MCF 10A (cell line): Measurements from ENCODE around the gene ETF1. TPM values are rescaled to one million over a fixed set of nuclear protein-coding genes. Genes with fewer than 3 reads are reported as not detected.
A peak's percentile ranks its signal among the peaks of the same experiment; 100 is the strongest.

ENCODE experiments used
- BruUV-seq: library from RNA; stranded (reverse); fragments of 400-500 nt; replicated peaks from 2 replicates; lab custom pipeline; 2021; lab: Mats Ljungman, UMichigan
- CTCF ChIA-PET: fragments of 300-600 bp; sonication (Branson Sonifier 250); formaldehyde crosslinking; extraction: SDS; loops from one replicate; lab custom pipeline; 2021; ENCODE audit warnings: antibody characterized with exemption, inconsistent platforms; lab: Yijun Ruan, JAX
- POLR2A ChIA-PET: fragments of 300-600, 350-650 bp; sonication (Branson Sonifier 250); formaldehyde crosslinking; extraction: SDS; loops from one replicate; lab custom pipeline; 2020; ENCODE audit warnings: antibody characterized with exemption, inconsistent platforms; lab: Yijun Ruan, JAX
- DNase-seq: peaks from one replicate; pipeline ENCODE4 v3.0.0-alpha.2; 2018; ENCODE audit not compliant: unreplicated experiment
- H3K27ac Mint-ChIP-seq: one replicate; pipeline ENCODE4 v1.8.0; 2022; ENCODE audit warnings: mild to moderate bottlenecking, low read depth, mixed read lengths; ENCODE audit not compliant: unreplicated experiment
- H3K27me3 Mint-ChIP-seq: one replicate; pipeline ENCODE4 v1.8.0; 2022; ENCODE audit warnings: mixed read lengths; ENCODE audit not compliant: insufficient read depth, unreplicated experiment
- H3K36me3 Mint-ChIP-seq: one replicate; pipeline ENCODE4 v1.8.0; 2022; ENCODE audit warnings: mild to moderate bottlenecking, moderate library complexity, mixed read lengths; ENCODE audit not compliant: insufficient read depth, unreplicated experiment
- H3K4me1 Mint-ChIP-seq: one replicate; pipeline ENCODE4 v1.8.0; 2022; ENCODE audit warnings: mixed read lengths; ENCODE audit not compliant: insufficient read depth, unreplicated experiment
- H3K4me3 Mint-ChIP-seq: one replicate; pipeline ENCODE4 v1.8.0; 2022; ENCODE audit warnings: mild to moderate bottlenecking, moderate library complexity, mixed read lengths; ENCODE audit not compliant: unreplicated experiment
- H3K9me3 Mint-ChIP-seq: one replicate; pipeline ENCODE4 v1.8.0; 2022; ENCODE audit warnings: mixed read lengths; ENCODE audit not compliant: unreplicated experiment
- intact Hi-C: fragments of 100-400 bp; cut with micrococcal nuclease; formaldehyde crosslinking; loops from 2 replicates; pipeline ENCODE4 v1.14.1; 2022
- total RNA-seq: library from RNA; stranded (reverse); gene quantifications from 2 replicates; pipeline ENCODE4 v1.2.3, GENCODE V29; 2022
- TF ChIP-seq, protein P1 (sequence below): fragments of 200-600 bp; IDR thresholded peaks from one replicate; pipeline ENCODE4 v1.8.0; 2022; ENCODE audit warnings: antibody characterized with exemption, mild to moderate bottlenecking; ENCODE audit not compliant: unreplicated experiment

ETF1 gene
- total RNA-seq, 1 experiment from 2014 or later = 349 TPM

DNA sequence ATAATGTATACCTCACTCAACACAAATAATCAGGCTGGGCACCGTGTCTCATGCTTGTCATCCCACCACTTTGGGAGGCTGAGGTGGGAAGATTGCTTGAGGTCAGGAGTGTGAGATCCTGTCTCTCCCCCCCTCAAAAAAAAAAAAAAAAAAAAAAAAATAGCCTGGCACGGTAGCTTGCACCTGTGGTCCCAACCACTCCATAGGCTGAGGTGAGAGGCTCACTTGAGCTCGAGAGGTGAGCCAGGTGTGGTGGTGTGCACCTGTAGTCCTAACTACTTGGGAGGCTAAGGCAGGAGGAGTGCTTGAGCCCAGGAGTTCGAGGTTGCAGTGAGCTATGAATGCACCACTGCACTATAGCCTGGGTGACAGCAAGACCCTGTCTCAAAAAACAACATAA lies 9.6 kb upstream of the ETF1 start:
- H3K36me3 Mint-ChIP-seq = peaks cover 68% of the 10 kb centered on the region
- TF ChIP-seq, protein P1, sequence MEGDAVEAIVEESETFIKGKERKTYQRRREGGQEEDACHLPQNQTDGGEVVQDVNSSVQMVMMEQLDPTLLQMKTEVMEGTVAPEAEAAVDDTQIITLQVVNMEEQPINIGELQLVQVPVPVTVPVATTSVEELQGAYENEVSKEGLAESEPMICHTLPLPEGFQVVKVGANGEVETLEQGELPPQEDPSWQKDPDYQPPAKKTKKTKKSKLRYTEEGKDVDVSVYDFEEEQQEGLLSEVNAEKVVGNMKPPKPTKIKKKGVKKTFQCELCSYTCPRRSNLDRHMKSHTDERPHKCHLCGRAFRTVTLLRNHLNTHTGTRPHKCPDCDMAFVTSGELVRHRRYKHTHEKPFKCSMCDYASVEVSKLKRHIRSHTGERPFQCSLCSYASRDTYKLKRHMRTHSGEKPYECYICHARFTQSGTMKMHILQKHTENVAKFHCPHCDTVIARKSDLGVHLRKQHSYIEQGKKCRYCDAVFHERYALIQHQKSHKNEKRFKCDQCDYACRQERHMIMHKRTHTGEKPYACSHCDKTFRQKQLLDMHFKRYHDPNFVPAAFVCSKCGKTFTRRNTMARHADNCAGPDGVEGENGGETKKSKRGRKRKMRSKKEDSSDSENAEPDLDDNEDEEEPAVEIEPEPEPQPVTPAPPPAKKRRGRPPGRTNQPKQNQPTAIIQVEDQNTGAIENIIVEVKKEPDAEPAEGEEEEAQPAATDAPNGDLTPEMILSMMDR = no peak
- no peak for DNase-seq
- BruUV-seq = no TSS peak
- ChIA-PET CTCF (interaction anchor here (0.8 to 12.1 kb wide), 12 partner anchors 9 to 372 kb away, joined by 3 to 179 read pairs (median 6); partner anchors contain the start of genes EGR1 and ETF1), POLR2A (interaction anchor here (0.7 to 3.8 kb wide), 14 partner anchors 9 to 887 kb away, joined by 3 to 32 read pairs (median 4); partner anchors contain the start of genes EGR1 and ETF1)
- H3K27ac Mint-ChIP-seq = no peak overlapping the region
- H3K4me1 Mint-ChIP-seq = peaks cover 10% of the 10 kb centered on the region
- H3K27me3 Mint-ChIP-seq = no peaks in the 10 kb centered on the region
- H3K9me3 Mint-ChIP-seq = no peaks in the 10 kb centered on the region
- H3K4me3 Mint-ChIP-seq = no peak overlapping the region
- intact Hi-C loops = no loop called here

DNA sequence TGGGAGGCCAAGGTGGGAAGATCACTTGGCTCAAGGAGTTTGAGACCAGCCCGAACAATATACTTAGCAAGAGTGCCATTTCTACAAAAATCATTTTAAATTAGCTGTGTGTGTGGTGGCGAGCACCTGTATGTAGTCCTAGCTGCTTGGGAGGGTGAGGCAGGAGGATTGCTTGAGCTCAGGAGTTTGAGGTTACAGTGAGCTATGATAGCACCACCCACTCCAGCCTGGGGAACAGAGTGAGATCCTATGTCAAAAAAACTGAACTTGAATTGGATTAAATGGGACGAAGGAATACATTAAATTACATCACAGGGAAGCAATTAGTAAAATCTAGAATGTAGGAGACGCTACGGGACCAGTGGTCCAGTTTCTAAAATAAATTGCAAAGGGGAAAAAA lies 6.4 kb upstream of the ETF1 start:
- ChIA-PET CTCF (interaction anchor here (0.6 to 12.1 kb wide), 13 partner anchors 13 to 454 kb away, joined by 3 to 179 read pairs (median 10); partner anchors contain the start of gene EGR1), POLR2A (interaction anchor here (1.0 to 11.7 kb wide), 8 partner anchors 10 to 137 kb away, joined by 3 to 276 read pairs (median 4); partner anchors contain the start of gene EGR1)
- no peak overlapping the region for H3K4me3 Mint-ChIP-seq
- peaks cover 26% of the 10 kb centered on the region for H3K4me1 Mint-ChIP-seq
- no peak overlapping the region for H3K27ac Mint-ChIP-seq
- H3K36me3 Mint-ChIP-seq = peaks cover 36% of the 10 kb centered on the region
- DNase-seq = no peak
- no peaks in the 10 kb centered on the region for H3K9me3 Mint-ChIP-seq
- no peaks in the 10 kb centered on the region for H3K27me3 Mint-ChIP-seq
- TF ChIP-seq, protein P1 = no peak
- intact Hi-C loops = loop anchor here (10.0 kb wide), 1 partner anchor 215 kb away; the partner anchor contains the start of genes CDC25C and FAM53C
- BruUV-seq = no TSS peak

DNA sequence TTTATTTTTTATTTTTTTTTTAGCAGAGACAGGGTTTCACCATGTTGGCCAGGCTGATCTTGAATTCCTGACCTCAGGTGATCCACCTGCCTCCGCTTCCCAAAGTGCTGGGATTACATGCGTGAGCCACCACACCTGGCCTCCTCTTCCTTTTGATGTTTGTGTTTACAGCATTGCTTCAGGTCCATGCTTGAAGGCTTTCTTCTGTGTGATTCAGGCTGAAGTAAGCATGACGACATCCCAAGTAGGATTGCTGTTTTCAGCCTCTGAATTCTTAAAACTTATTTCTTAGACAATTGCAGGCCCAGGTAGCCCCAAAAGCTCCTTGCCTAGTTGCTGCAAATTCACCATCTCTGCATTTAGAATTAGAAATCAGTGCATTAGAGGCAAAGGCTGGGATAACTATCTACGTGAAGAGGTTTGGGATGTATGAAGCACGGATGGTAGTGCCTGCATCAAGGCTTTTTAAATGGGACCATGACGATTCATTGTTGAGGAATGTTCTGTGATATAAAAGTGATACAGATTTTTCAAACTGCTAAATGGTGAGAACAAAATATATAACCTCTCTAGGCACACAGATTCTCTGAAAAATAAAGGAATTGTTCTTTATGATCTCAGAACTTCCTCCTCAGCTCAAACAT lies 3.0 kb upstream of the ETF1 start:
- H3K9me3 Mint-ChIP-seq = no peaks in the 10 kb centered on the region
- peaks cover 15% of the 10 kb centered on the region for H3K36me3 Mint-ChIP-seq
- peak; percentile 56 for DNase-seq
- ChIA-PET POLR2A (interaction anchor here (0.6 to 11.8 kb wide), 7 partner anchors 17 to 747 kb away, joined by 3 to 276 read pairs (median 97); partner anchors contain the start of genes EGR1, HSPA9 and MATR3), CTCF (interaction anchor here (0.6 to 12.1 kb wide), 13 partner anchors 14 to 201 kb away, joined by 3 to 179 read pairs (median 8); partner anchors contain the start of genes EGR1 and HSPA9)
- peaks cover 31% of the 10 kb centered on the region for H3K4me1 Mint-ChIP-seq
- no peaks in the 10 kb centered on the region for H3K27me3 Mint-ChIP-seq
- H3K27ac Mint-ChIP-seq = peak overlapping the region; percentile 97
- intact Hi-C loops = loop anchor here (10.0 kb wide), 1 partner anchor 211 kb away; the partner anchor contains the start of genes CDC25C and FAM53C
- no TSS peak for BruUV-seq
- peak overlapping the region; percentile 79 for H3K4me3 Mint-ChIP-seq
- TF ChIP-seq, protein P1 = no peak
